Measurements from ENCODE around the gene P2RX1. TPM values are rescaled to one million over a fixed set of nuclear protein-coding genes. Genes with fewer than 3 reads are reported as not detected.

Gene P2RX1
- total RNA-seq, 2 experiments from 2014 or later, result 0.34 to 1.0 TPM

- no peak overlapping the region for H3K4me3 Mint-ChIP-seq
Observed at GRCh38 chr17:3885970-3886369, 30.3 kb downstream of the P2RX1 start.

GRCh38 chr17:3885271-3885670 lies 31.0 kb downstream of the P2RX1 start:
- TF ChIP-seq CTCF (IDR thresholded peaks at IDR 0.05), result no peak
- H3K4me3 Mint-ChIP-seq, result no peak overlapping the region
- ChIA-PET POLR2A (no interaction called here), CTCF (no interaction called here)
- ATAC-seq (ENCODE audit: poor library complexity), result no peak
- H3K27me3 Mint-ChIP-seq, result no peaks in the 10 kb centered on the region
- peaks cover 28% of the 10 kb centered on the region for H3K4me1 Mint-ChIP-seq (ENCODE audit: low read depth)
- peaks cover 17% of the 10 kb centered on the region for H3K36me3 ChIP-seq (ENCODE audit: insufficient read depth, low read length)
- DNase-seq, result no peak
- no peak overlapping the region for H3K27ac ChIP-seq (ENCODE audit: low read depth in 1 of 2, low read length in 2 of 2)
- peaks cover 0 to 3% of the 10 kb centered on the region in 2 experiments for H3K9me3 ChIP-seq (ENCODE audit: control insufficient read depth in 1 of 2, insufficient read depth in 1 of 2, low read length in 2 of 2)
- peaks cover 29% of the 10 kb centered on the region for H3K4me1 ChIP-seq (ENCODE audit: insufficient read depth, low read length)
- intact Hi-C loops (cut with DNase I, micrococcal nuclease), result no loop called here
- no peaks in the 10 kb centered on the region for H3K27me3 ChIP-seq (ENCODE audit: control insufficient read depth in 1 of 2, insufficient read depth in 2 of 2, low read length in 2 of 2)
- H3K4me3 ChIP-seq (ENCODE audit: low read length), result no peak overlapping the region
- no peak overlapping the region for H3K27ac Mint-ChIP-seq
- H3K36me3 Mint-ChIP-seq (ENCODE audit: low read depth), result peaks cover 6% of the 10 kb centered on the region
- H3K9me3 Mint-ChIP-seq, result no peaks in the 10 kb centered on the region

More at GRCh38 chr17:3885970-3886369, 30.3 kb downstream of the P2RX1 start:
- DNase-seq (no peak), ATAC-seq (ENCODE audit: poor library complexity) (no peak)
- H3K4me1 ChIP-seq (ENCODE audit: insufficient read depth, low read length), result peaks cover 32% of the 10 kb centered on the region
- peaks cover 0 to 3% of the 10 kb centered on the region in 2 experiments for H3K9me3 ChIP-seq (ENCODE audit: control insufficient read depth in 1 of 2, insufficient read depth in 1 of 2, low read length in 2 of 2)
- peaks cover 34% of the 10 kb centered on the region for H3K4me1 Mint-ChIP-seq (ENCODE audit: low read depth)
- no peak for TF ChIP-seq CTCF (IDR thresholded peaks at IDR 0.05)
- peaks cover 17% of the 10 kb centered on the region for H3K36me3 ChIP-seq (ENCODE audit: insufficient read depth, low read length)
- intact Hi-C loops (cut with DNase I, micrococcal nuclease), result no loop called here
- CTCF ChIA-PET, result no interaction called here
- no peaks in the 10 kb centered on the region for H3K9me3 Mint-ChIP-seq
- peaks cover 6% of the 10 kb centered on the region for H3K36me3 Mint-ChIP-seq (ENCODE audit: low read depth)
- H3K27ac ChIP-seq (ENCODE audit: low read depth in 1 of 2, low read length in 2 of 2), result no peak overlapping the region
- H3K27ac Mint-ChIP-seq, result peak overlapping the region; percentile 85
- H3K27me3 Mint-ChIP-seq, result no peaks in the 10 kb centered on the region
- POLR2A ChIA-PET, result no interaction called here
- H3K27me3 ChIP-seq (ENCODE audit: control insufficient read depth in 1 of 2, insufficient read depth in 2 of 2, low read length in 2 of 2), result no peaks in the 10 kb centered on the region
- H3K4me3 ChIP-seq (ENCODE audit: low read length), result no peak overlapping the region

GRCh38 chr17:3884188-3884587 lies 32.1 kb downstream of the P2RX1 start:
- H3K4me3 ChIP-seq (ENCODE audit: low read length), result no peak overlapping the region
- H3K4me1 ChIP-seq (ENCODE audit: insufficient read depth, low read length), result peaks cover 28% of the 10 kb centered on the region
- H3K27me3 ChIP-seq (ENCODE audit: control insufficient read depth in 1 of 2, insufficient read depth in 2 of 2, low read length in 2 of 2), result no peaks in the 10 kb centered on the region
- H3K36me3 Mint-ChIP-seq (ENCODE audit: low read depth), result peaks cover 14% of the 10 kb centered on the region
- ChIA-PET POLR2A (interaction anchor here (1.4 kb wide), 1 partner anchor 9 kb away, joined by 3 read pairs; the partner anchor contains the start of gene CAMKK1), CTCF (no interaction called here)
- no peak overlapping the region for H3K27ac Mint-ChIP-seq
- H3K27me3 Mint-ChIP-seq, result no peaks in the 10 kb centered on the region
- peaks cover 17% of the 10 kb centered on the region for H3K36me3 ChIP-seq (ENCODE audit: insufficient read depth, low read length)
- peaks cover 0 to 3% of the 10 kb centered on the region in 2 experiments for H3K9me3 ChIP-seq (ENCODE audit: control insufficient read depth in 1 of 2, insufficient read depth in 1 of 2, low read length in 2 of 2)
- ATAC-seq (ENCODE audit: poor library complexity) (no peak), DNase-seq (no peak)
- H3K9me3 Mint-ChIP-seq, result no peaks in the 10 kb centered on the region
- H3K4me3 Mint-ChIP-seq, result no peak overlapping the region
- intact Hi-C loops (cut with DNase I, micrococcal nuclease), result no loop called here
- no peak overlapping the region for H3K27ac ChIP-seq (ENCODE audit: low read depth in 1 of 2, low read length in 2 of 2)
- H3K4me1 Mint-ChIP-seq (ENCODE audit: low read depth), result peaks cover 23% of the 10 kb centered on the region
- no peak for TF ChIP-seq CTCF (IDR thresholded peaks at IDR 0.05)
